ENCODE measurements around the gene WDR20. TPM values are rescaled to one million over a fixed set of nuclear protein-coding genes. Genes with fewer than 3 reads are reported as not detected.
"Not testable (repeated sequence)": the region's sequence is repeated elsewhere in the genome, so short reads cannot be mapped to it uniquely, and the experiment has no call there.

WDR20 gene
- total RNA-seq, 4 donors from 2014 or later: 27.6 to 36.7 (median 33.6) TPM

DNA sequence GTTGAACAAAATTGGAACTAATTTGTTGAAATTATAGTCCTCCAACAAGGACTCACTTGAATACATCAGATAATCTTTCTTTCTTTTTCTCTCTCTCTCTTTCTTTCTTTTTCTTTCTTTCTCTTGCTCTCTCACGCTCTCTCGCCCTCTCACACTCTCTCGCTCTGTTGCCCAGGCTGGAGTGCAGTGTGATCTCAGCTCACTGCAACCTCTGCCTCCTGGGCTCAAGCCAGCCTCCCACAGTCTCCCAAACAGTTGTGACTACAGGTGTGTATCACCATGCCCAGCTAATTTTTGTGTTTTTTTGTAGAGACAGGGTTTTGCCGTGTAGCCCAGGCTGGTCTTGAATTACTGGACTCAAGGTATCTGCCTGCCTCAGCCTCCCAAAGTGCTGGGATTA is 22.8 kb downstream of the WDR20 start:
- Histone ChIP-seq H3K4me1 (peaks cover 0 to 5% (median 0%) of the 10 kb centered on the region in 4 donors), H3K27me3 (no peaks in the 10 kb centered on the region), H3K4me3 (no peak overlapping the region), H3K27ac (no peak overlapping the region), H3K36me3 (peaks cover 0 to 7% (median 0%) of the 10 kb centered on the region in 3 donors), H3K9me3 (no peaks in the 10 kb centered on the region)
- DNase-seq: no peak
- TF ChIP-seq, protein P1, sequence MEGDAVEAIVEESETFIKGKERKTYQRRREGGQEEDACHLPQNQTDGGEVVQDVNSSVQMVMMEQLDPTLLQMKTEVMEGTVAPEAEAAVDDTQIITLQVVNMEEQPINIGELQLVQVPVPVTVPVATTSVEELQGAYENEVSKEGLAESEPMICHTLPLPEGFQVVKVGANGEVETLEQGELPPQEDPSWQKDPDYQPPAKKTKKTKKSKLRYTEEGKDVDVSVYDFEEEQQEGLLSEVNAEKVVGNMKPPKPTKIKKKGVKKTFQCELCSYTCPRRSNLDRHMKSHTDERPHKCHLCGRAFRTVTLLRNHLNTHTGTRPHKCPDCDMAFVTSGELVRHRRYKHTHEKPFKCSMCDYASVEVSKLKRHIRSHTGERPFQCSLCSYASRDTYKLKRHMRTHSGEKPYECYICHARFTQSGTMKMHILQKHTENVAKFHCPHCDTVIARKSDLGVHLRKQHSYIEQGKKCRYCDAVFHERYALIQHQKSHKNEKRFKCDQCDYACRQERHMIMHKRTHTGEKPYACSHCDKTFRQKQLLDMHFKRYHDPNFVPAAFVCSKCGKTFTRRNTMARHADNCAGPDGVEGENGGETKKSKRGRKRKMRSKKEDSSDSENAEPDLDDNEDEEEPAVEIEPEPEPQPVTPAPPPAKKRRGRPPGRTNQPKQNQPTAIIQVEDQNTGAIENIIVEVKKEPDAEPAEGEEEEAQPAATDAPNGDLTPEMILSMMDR (IDR thresholded peaks at IDR 0.05): no peak
- TF ChIP-seq POLR2A (IDR thresholded peaks at IDR 0.05): no peak

GRCh38 chr14:102164241-102164641 is 24.5 kb downstream of the WDR20 start:
- Histone ChIP-seq H3K27ac (no peak overlapping the region), H3K9me3 (no peaks in the 10 kb centered on the region), H3K27me3 (no peaks in the 10 kb centered on the region), H3K36me3 (peaks cover 0 to 6% (median 0%) of the 10 kb centered on the region in 3 donors), H3K4me3 (no peak overlapping the region), H3K4me1 (peaks cover 0 to 5% (median 0%) of the 10 kb centered on the region in 4 donors)
- no peak for DNase-seq
- TF ChIP-seq, protein P1 (IDR thresholded peaks at IDR 0.05): no peak
- TF ChIP-seq POLR2A (IDR thresholded peaks at IDR 0.05): no peak

DNA sequence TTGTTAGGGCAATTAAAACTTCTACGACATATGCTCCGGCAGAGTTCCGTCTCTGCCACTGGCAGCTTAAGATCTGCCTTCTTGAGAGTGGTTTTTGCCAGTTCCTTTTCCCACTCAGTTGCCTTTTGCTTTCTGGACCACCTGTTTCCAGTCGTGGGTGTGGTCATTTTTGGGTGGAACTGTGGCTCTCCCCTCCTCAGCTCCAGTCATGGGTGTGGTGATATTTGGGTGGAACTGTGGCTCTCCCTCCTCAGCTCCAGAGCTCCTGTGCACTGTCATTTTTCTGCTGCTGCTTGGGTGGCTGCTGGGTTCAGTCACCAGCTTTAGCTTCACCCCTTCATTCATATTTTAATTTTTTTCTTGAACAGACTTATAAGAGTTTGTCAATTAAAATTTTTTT is 25.3 kb downstream of the WDR20 start:
- H3K27ac ChIP-seq: no peak overlapping the region
- peaks cover 0 to 5% (median 0%) of the 10 kb centered on the region in 4 donors for H3K4me1 ChIP-seq
- H3K9me3 ChIP-seq: no peaks in the 10 kb centered on the region
- TF ChIP-seq POLR2A (IDR thresholded peaks at IDR 0.05): no peak
- TF ChIP-seq, protein P1 (IDR thresholded peaks at IDR 0.05): no peak
- H3K4me3 ChIP-seq: no peak overlapping the region
- no peak for DNase-seq
- H3K36me3 ChIP-seq: peaks cover 0 to 6% (median 0%) of the 10 kb centered on the region in 3 donors
- no peaks in the 10 kb centered on the region for H3K27me3 ChIP-seq

DNA sequence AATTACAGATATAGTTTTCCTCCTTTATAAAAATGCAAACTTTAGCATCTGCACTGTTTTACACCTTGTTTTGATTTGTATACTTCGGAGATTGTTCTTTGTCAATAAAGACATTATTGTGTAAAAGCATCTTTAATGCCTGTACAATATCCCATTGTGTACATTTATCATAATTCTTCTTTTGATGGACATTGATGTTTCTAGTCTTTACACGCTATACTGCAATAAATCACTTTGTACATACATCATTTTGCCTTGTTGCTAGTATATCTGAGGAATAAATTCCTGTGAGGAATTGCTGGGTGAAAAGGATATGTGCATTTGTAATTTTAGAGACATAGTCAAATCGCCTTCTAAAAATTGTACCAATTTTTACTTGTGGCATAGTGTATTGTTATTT is 30.4 kb downstream of the WDR20 start:
- H3K4me1 ChIP-seq: peaks cover 0 to 2% (median 0%) of the 10 kb centered on the region in 4 donors
- no peaks in the 10 kb centered on the region for H3K27me3 ChIP-seq
- no peaks in the 10 kb centered on the region for H3K9me3 ChIP-seq
- H3K4me3 ChIP-seq: no peak overlapping the region
- no peak for DNase-seq
- no peak overlapping the region for H3K27ac ChIP-seq
- peaks cover 0 to 6% (median 0%) of the 10 kb centered on the region in 3 donors for H3K36me3 ChIP-seq
- no peak for TF ChIP-seq POLR2A (IDR thresholded peaks at IDR 0.05)
- TF ChIP-seq, protein P1 (IDR thresholded peaks at IDR 0.05): no peak

DNA sequence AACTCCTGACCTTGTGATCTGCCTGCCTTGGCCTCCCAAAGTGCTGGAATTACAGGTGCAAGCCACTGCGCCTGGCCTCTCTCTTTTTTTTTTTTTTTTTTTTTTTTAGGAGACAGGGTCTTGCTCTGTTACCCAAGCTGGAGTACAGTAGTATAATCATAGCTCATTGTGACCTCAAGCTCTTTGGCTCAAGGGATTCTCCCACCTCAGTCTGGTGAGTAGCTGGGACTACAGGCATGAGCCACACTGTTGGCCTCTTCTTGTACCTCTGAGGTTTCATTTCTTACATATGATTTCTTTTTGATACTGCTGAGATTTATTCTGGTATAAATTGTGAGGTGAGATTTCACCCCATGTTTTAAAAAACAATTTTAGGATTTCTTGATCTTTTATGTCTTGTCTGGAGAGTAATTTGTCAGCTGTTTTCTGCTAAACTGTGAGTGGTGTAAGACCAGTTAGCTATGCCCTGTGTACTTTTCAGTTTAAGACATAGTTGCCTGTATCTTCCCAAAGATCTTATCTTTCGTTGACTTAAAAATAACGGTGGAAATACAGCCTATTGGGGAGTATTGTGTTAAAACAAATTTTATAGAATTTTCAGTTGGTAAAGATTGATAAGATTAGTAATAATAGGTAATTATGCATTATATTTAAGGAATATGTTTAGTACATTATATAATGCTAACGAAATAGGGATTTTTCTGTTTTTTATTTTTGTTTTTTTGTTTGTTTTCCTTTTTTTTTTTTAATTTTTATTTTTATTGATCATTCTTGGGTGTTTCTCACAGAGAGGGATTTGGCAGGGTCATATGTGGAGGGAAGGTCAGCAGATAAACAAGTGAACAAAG is 31.7 kb downstream of the WDR20 start:
- Histone ChIP-seq H3K4me3 (no peak overlapping the region), H3K36me3 (peaks cover 0 to 6% (median 0%) of the 10 kb centered on the region in 3 donors), H3K27ac (no peak overlapping the region), H3K4me1 (no peaks in the 10 kb centered on the region), H3K27me3 (no peaks in the 10 kb centered on the region), H3K9me3 (no peaks in the 10 kb centered on the region)
- TF ChIP-seq, protein P1 (IDR thresholded peaks at IDR 0.05): no peak
- TF ChIP-seq POLR2A (IDR thresholded peaks at IDR 0.05): no peak
- no peak for DNase-seq

DNA sequence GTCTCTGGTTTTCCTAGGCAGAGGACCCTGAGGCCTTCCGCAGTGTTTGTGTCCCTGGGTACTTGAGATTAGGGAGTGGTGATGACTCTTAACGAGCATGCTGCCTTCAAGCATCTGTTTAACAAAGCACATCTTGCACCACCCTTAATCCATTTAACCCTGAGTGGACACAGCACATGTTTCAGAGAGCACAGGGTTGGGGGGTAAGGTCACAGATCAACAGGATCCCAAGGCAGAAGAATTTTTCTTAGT is 32.2 kb downstream of the WDR20 start:
- not testable (repeated sequence) for H3K36me3 ChIP-seq, DNase-seq, H3K27me3 ChIP-seq, H3K27ac ChIP-seq, H3K9me3 ChIP-seq, H3K4me3 ChIP-seq, H3K4me1 ChIP-seq

GRCh38 chr14:102172721-102173120 is 33.0 kb downstream of the WDR20 start:
- not testable (repeated sequence) for DNase-seq, H3K4me3 ChIP-seq, H3K9me3 ChIP-seq, H3K27me3 ChIP-seq, H3K36me3 ChIP-seq, H3K4me1 ChIP-seq, H3K27ac ChIP-seq

Data from Peyer's patch (tissue), 4 donors.